RWPE1 (cell line): ENCODE data around the gene ZBTB25.

Source experiments
- CTCF ChIA-PET: fragments of 350-600 bp; sonication (Branson Sonifier 250); formaldehyde crosslinking; extraction: SDS; loops from one replicate; lab custom pipeline; 2021; lab: Yijun Ruan, JAX
- POLR2A ChIA-PET: fragments of 400-600 bp; formaldehyde crosslinking; extraction: SDS; loops from one replicate; lab custom pipeline; 2020; ENCODE audit warnings: antibody characterized with exemption; ENCODE audit not compliant: low non-redundant PET; lab: Yijun Ruan, JAX
- DNase-seq: peaks from one replicate; pipeline ENCODE4 v3.0.0; 2012; ENCODE audit warnings: low spot score
- H3K27ac ChIP-seq: fragments of 450-650 bp; 2 replicates; pipeline ENCODE4 v1.5.1; 2017
- TF ChIP-seq, protein P1 (sequence below): fragments of 450-650 bp; conservative IDR thresholded peaks from 2 replicates; pipeline ENCODE4 v1.5.1; 2017; ENCODE audit warnings: low read depth, mild to moderate bottlenecking

Gene ZBTB25

GRCh38 chr14:64506721-64507120, 3.1 kb upstream of the ZBTB25 start:
- ChIA-PET CTCF (interaction anchor here (0.8 kb wide), 1 partner anchor 77 kb away, joined by 3 read pairs; no protein-coding TSS in a partner anchor), POLR2A (no interaction called here)
- DNase-seq, result no peak
- TF ChIP-seq, protein P1, sequence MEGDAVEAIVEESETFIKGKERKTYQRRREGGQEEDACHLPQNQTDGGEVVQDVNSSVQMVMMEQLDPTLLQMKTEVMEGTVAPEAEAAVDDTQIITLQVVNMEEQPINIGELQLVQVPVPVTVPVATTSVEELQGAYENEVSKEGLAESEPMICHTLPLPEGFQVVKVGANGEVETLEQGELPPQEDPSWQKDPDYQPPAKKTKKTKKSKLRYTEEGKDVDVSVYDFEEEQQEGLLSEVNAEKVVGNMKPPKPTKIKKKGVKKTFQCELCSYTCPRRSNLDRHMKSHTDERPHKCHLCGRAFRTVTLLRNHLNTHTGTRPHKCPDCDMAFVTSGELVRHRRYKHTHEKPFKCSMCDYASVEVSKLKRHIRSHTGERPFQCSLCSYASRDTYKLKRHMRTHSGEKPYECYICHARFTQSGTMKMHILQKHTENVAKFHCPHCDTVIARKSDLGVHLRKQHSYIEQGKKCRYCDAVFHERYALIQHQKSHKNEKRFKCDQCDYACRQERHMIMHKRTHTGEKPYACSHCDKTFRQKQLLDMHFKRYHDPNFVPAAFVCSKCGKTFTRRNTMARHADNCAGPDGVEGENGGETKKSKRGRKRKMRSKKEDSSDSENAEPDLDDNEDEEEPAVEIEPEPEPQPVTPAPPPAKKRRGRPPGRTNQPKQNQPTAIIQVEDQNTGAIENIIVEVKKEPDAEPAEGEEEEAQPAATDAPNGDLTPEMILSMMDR, result no peak
- H3K27ac ChIP-seq, result no peak overlapping the region

- ChIA-PET CTCF (no interaction called here), POLR2A (interaction anchor here (0.5 to 0.6 kb wide), 2 partner anchors 14 to 51 kb away, joined by 3 to 7 read pairs; no protein-coding TSS in a partner anchor)
- H3K27ac ChIP-seq, result peak overlapping the region; percentile 99
- TF ChIP-seq, protein P1, result no peak
- DNase-seq, result peak; percentile 91
Measured at GRCh38 chr14:64504897-64505794, 1.5 kb upstream of the ZBTB25 start.

GRCh38 chr14:64504310-64504896, 765 bp upstream of the ZBTB25 start, which contains the start of gene ZBTB1:
Gene ZBTB1, plus strand, starts transcription at chr14:64504770. Its CDS starts 16,735 bp downstream, at chr14:64521505.
- H3K27ac ChIP-seq, result peak within 1 kb of the TSS; percentile 99
- CTCF ChIA-PET, result interaction anchor here (0.7 kb wide), 1 partner anchor 213 kb away, joined by 3 read pairs; no protein-coding TSS in a partner anchor
- DNase-seq, result peak; percentile 72
- POLR2A ChIA-PET, result interaction anchor here (0.5 kb wide), 3 partner anchors 10 to 52 kb away, joined by 3 to 10 read pairs (median 7); no protein-coding TSS in a partner anchor
- TF ChIP-seq, protein P1, result no peak

- peak overlapping the region; percentile 99 for H3K27ac ChIP-seq
- ChIA-PET POLR2A (interaction anchor here (0.6 kb wide), 1 partner anchor 377 kb away, joined by 4 read pairs; no protein-coding TSS in a partner anchor), CTCF (no interaction called here)
- TF ChIP-seq, protein P1, result no peak
- no peak for DNase-seq
Measured at GRCh38 chr14:64502887-64503433, 678 bp downstream of the ZBTB25 start.

DNA sequence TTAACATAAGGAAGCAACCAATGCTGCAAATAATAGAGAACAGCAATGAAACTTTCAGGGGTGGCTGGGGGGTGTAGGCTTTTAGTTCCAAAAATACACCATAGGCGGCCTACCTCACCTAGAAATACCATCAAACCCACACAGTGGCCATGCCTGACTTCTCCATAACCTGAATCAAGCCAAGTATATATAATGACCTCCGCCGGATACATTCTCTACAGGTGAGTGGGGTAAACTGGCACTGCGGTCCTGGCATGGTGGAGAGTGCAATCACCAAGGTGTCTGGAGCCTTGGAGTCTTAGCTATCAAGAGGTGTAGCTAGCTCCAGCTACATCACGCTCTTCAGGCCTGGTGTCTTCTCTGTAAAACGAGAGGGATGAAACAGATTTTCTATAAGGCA, 1.2 kb downstream of the ZBTB25 start:
- POLR2A ChIA-PET, result no interaction called here
- TF ChIP-seq, protein P1, result no peak
- DNase-seq, result no peak
- CTCF ChIA-PET, result interaction anchor here (0.5 kb wide), 1 partner anchor 112 kb away, joined by 3 read pairs; no protein-coding TSS in a partner anchor
- H3K27ac ChIP-seq, result peak overlapping the region; percentile 99
